OCI-LY3 (cell line): Measurements from ENCODE around the gene KCTD16.

Experiments
- CTCF ChIP-seq: fragments of 200-600, 300-600 bp; sonication (generic); IDR thresholded peaks from 2 replicates; pipeline ENCODE4 v1.5.1; 2014; ENCODE audit warnings: antibody characterized with exemption, low read length, low read depth
- EZH2phosphoT487 ChIP-seq: fragments of 200-600 bp; shearing (Covaris generic); IDR thresholded peaks from 2 replicates; pipeline ENCODE4 v1.6.1; 2018; ENCODE audit warnings: antibody characterized with exemption, mixed run types, low read depth

- TF ChIP-seq CTCF (no peak), EZH2phosphoT487 (no peak)
These were observed 198.3 kb downstream of the KCTD16 start for GRCh38 chr5:144369006-144369405.
